A549 (cell line): ENCODE measurements around the gene ENPP1.

ENCODE experiments used
- CBX2 ChIP-seq: fragments of 200-600 bp; sonication (generic); IDR thresholded peaks from 2 replicates; pipeline ENCODE4 v1.6.1; 2016; ENCODE audit warnings: low read depth, mild to moderate bottlenecking, borderline replicate concordance
- CEBPB ChIP-seq, 2 experiments: fragments of >200 bp in 1 of 2; sonication (Bioruptor Twin) in 1 of 2; formaldehyde crosslinking in 1 of 2; IDR thresholded peaks; 2 replicates each; pipeline ENCODE4 v1.6.1; 2012 to 2016
- CTCF ChIP-seq: fragments of >200 bp; sonication (Bioruptor Twin); formaldehyde crosslinking; IDR thresholded peaks from 3 replicates; pipeline ENCODE4 v1.5.1; 2016
- E2F6 ChIP-seq: IDR thresholded peaks from 2 replicates; pipeline ENCODE4 v1.6.1; 2012; ENCODE audit warnings: low read depth, borderline replicate concordance
- EP300 ChIP-seq, 2 experiments: fragments of >200 bp; sonication (Bioruptor Twin); formaldehyde crosslinking; IDR thresholded peaks; 2 replicates in 1 of 2; 3 replicates in 1 of 2; pipeline ENCODE4 v1.6.1; 2016 to 2017
- MYC ChIP-seq: IDR thresholded peaks from 2 replicates; pipeline ENCODE4 v1.6.1; 2012; ENCODE audit warnings: mild to moderate bottlenecking, inconsistent platforms, low read length, improper control_type of control experiment, borderline replicate concordance
- POLR2A ChIP-seq: IDR thresholded peaks from 2 replicates; pipeline ENCODE4 v1.6.1; 2012; ENCODE audit warnings: mild to moderate bottlenecking, low read length
- RFX5 ChIP-seq: fragments of 450-650 bp; IDR thresholded peaks from 2 replicates; pipeline ENCODE4 v1.7.1; 2014; ENCODE audit warnings: antibody characterized with exemption, mild to moderate bottlenecking, moderate library complexity

DNA sequence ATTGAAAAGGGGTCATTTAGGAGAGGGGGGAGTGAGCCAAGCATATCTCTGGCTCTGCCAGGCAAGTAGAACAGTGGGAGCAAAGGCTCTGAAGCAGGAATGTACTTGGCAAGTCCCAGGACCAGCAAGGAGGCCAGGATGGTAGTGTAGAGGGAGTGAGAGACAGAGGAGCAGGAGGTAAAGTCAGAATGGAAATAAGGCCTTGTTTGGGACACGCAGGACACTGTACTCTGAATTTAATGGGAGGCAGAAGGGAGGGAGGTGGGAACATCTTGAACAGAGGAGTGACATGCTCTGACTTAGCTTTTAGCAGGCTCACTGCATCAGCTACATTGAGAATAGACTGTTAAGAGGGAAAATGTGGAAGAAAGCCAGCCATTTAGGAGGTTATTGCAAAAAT is 37.0 kb upstream of the ENPP1 start:
- TF ChIP-seq RFX5, result no peak
- TF ChIP-seq EP300 (IDR thresholded peaks at IDR 0.05), result no peak
- TF ChIP-seq CTCF, result no peak
- no peak for TF ChIP-seq E2F6
- TF ChIP-seq CBX2, result no peak
- no peak for TF ChIP-seq POLR2A
- TF ChIP-seq MYC, result no peak
- TF ChIP-seq CEBPB (IDR thresholded peaks at IDR 0.05), result no peak
